H7 (cell line): ENCODE results near the gene BBX. TPM values are rescaled to one million over a fixed set of nuclear protein-coding genes. Genes with fewer than 3 reads are reported as not detected.

ENCODE experiments used
- DNase-seq: peaks from one replicate; pipeline ENCODE4 v3.0.0; 2012
- H3K27me3 ChIP-seq: 2 replicates; pipeline ENCODE4 v1.6.0; 2011; ENCODE audit warnings: mild to moderate bottlenecking, low read length; ENCODE audit not compliant: control insufficient read depth, insufficient read depth
- H3K36me3 ChIP-seq: replicated peaks from 2 replicates; pipeline ENCODE4 v1.5.1; 2011; ENCODE audit warnings: low read length; ENCODE audit not compliant: control insufficient read depth, insufficient read depth
- H3K4me3 ChIP-seq: 2 replicates; pipeline ENCODE4 v1.5.1; 2011; ENCODE audit warnings: low read depth, mild to moderate bottlenecking, control low read depth, low read length, moderate library complexity; ENCODE audit not compliant: insufficient read depth
- total RNA-seq: library from RNA; depleted of rRNA; stranded (reverse); fragments of >200 nt; shearing (Covaris generic); gene quantifications from 2 replicates; pipeline ENCODE4 v1.2.3, GENCODE V29; 2014

BBX gene
- total RNA-seq, 1 experiment from 2014 or later: 22.2 TPM

- no peak overlapping the region for H3K4me3 ChIP-seq
- peak; percentile 8 for DNase-seq
- H3K27me3 ChIP-seq: no peaks in the 10 kb centered on the region
- no peaks in the 10 kb centered on the region for H3K36me3 ChIP-seq
Observed at GRCh38 chr3:107598926-107599771, 76.4 kb downstream of the BBX start.

GRCh38 chr3:107599772-107600145 is 77.0 kb downstream of the BBX start:
- no peak for DNase-seq
- no peak overlapping the region for H3K4me3 ChIP-seq
- H3K27me3 ChIP-seq: no peaks in the 10 kb centered on the region
- H3K36me3 ChIP-seq: no peaks in the 10 kb centered on the region

DNA sequence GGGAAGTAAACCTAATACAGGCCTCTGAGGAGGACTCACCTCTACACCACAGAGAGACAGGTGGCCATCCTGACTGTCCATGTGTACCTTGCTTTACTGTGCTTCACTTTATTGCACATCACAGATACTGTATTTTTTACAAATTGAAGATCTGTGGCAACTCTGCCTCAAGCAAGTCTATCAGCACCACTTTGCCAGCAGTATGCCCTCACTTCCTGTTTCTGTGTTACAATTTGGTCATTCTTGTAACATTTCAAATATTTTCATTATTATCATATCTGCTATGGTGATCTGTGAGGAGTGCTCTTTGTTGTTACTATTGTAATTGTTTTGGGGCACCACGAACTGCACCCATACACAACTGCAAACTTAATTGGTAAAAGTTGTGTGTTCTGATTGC is 78.0 kb downstream of the BBX start:
- DNase-seq: no peak
- H3K36me3 ChIP-seq: no peaks in the 10 kb centered on the region

DNA sequence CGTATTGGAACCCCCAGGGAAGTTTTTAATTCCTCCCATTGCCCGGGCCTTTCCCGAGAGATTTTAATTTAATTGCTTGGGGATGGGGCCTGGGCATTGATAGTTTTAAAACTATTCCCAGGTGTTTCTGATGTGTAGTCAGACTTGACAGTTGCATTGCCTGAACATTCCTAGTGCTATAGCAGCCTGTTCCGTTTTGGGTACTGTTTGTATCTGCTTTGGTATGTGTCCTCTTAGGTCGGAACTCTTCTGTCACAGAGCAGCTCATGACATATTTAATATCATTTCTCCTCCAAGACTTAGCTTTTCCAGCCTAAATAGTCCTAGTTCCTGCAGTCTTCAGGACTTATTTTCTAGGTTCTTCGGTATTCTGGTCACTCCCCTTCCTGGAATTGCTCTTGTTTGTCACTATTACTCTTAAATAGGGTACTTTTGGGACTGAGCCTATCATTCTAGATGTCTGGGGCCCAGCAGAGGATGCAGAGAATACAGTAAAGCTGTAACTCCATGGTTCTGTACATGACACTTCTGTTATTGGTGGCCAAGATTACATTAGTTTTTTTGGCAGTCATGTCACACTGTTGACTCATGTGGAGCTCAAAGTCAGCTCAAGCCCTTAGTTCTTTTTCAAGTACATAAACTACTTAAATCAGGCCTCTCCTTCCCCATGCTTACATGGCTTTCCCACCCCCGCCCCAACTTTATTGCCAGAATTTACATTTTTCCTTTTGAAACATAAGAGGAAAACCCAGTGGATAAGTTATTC is 81.5 kb downstream of the BBX start:
- Histone ChIP-seq H3K27me3 (no peaks in the 10 kb centered on the region), H3K4me3 (no peak overlapping the region), H3K36me3 (no peaks in the 10 kb centered on the region)
- no peak for DNase-seq

More for the DNA sequence above, 78.0 kb downstream of the BBX start:
- Histone ChIP-seq H3K27me3 (no peaks in the 10 kb centered on the region), H3K4me3 (no peak overlapping the region)

- no peak overlapping the region for H3K4me3 ChIP-seq
- H3K27me3 ChIP-seq: no peaks in the 10 kb centered on the region
- DNase-seq: no peak
- no peaks in the 10 kb centered on the region for H3K36me3 ChIP-seq
Observed at GRCh38 chr3:107611775-107612469, 89.2 kb downstream of the BBX start.

DNA sequence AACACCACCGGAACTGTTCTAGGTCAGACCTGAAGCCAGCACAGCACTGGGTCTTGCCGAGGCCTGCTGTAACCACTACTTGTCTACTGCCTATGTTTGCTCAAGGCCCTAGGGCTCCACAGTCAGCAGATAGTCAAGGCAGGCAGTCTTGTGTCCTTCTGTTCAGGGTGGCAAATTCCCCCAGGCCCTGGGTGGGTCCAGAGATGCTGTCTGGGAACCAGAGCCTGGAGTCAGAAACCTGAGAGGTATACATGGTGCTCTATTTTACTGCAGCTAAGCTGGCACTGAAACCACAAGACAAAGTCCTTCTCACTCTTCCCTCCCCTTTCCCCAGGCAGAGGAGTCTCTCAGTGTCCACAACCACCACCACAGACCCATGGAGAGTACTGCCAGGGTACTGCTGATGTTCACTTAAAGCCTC is 89.9 kb downstream of the BBX start:
- no peak overlapping the region for H3K4me3 ChIP-seq
- no peak for DNase-seq

GRCh38 chr3:107619549-107619948 is 96.8 kb downstream of the BBX start:
- no peak for DNase-seq
- Histone ChIP-seq H3K36me3 (no peaks in the 10 kb centered on the region), H3K4me3 (no peak overlapping the region), H3K27me3 (no peaks in the 10 kb centered on the region)

More for the DNA sequence above, 89.9 kb downstream of the BBX start:
- H3K36me3 ChIP-seq: no peaks in the 10 kb centered on the region
- no peaks in the 10 kb centered on the region for H3K27me3 ChIP-seq

GRCh38 chr3:107620534-107620933 is 97.8 kb downstream of the BBX start:
- DNase-seq: no peak

DNA sequence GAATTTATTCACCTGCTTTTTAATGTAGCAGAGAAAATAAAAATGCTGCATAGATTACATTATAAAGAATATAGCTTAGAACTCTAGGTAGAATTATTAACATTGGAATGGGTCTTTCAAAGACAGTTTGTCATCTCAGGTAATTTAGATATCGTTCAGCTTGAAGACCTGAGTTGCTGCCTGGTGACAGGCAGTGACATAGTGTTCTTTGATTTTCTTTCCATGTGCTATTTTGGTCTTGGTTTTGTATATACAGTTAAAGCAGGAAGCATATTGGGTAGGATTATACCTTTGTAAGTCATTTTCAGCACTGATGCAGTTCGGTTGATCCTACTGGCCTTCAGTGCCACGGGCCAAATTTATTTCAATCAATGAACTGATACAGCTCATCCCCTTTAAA is 98.7 kb downstream of the BBX start:
- Histone ChIP-seq H3K36me3 (no peaks in the 10 kb centered on the region), H3K4me3 (no peak overlapping the region), H3K27me3 (no peaks in the 10 kb centered on the region)
- DNase-seq: no peak

More at GRCh38 chr3:107620534-107620933, 97.8 kb downstream of the BBX start:
- H3K27me3 ChIP-seq: no peaks in the 10 kb centered on the region
- no peak overlapping the region for H3K4me3 ChIP-seq
- no peaks in the 10 kb centered on the region for H3K36me3 ChIP-seq

DNA sequence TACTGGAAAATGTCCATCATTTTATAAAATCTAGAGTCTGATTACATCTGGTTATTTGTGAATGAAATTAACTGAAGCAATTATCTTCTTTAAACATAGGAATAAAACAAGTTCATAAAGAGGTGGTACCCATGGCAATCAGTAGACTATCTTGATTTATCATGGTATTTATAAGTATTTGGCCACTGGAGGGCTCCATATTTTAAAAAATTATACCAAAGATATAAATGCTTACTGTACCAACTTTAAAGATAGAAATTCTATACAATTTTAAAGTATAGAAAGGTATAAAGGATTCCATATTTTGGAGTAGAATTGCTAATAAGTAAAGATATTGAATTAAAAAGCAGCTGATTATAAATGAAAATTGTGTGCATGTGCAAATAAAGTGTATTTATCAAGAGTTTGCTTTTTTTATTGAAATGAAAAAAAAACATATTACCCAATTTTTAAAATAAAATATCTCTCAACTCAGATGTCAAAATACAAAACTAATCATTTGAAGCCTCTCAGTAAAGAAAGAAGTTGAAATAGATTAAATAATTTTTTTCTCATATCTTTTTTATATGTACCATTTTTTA is 105.3 kb downstream of the BBX start:
- no peak for DNase-seq
- no peaks in the 10 kb centered on the region for H3K36me3 ChIP-seq
- no peak overlapping the region for H3K4me3 ChIP-seq
- no peaks in the 10 kb centered on the region for H3K27me3 ChIP-seq

DNA sequence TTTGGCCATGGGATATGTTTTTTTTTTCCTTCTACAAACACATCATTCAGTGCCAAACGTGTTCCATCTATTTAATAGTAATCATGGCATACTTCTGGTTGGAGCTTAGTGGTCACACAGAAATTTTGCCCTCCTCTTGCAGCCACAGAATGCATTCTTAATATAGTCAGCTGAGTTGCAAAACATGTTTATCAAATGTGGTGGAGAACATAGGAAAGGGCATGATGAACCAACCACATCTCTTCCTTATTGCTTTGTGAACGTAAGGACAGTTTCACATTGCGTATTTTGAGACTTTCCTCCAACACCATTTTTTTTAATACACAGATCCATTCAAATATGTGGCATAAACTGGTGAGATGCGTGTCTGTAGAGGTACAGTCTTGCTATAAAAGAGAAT is 106.8 kb downstream of the BBX start:
- H3K27me3 ChIP-seq: no peaks in the 10 kb centered on the region
- no peak overlapping the region for H3K4me3 ChIP-seq
- no peak for DNase-seq
- H3K36me3 ChIP-seq: no peaks in the 10 kb centered on the region

- no peaks in the 10 kb centered on the region for H3K36me3 ChIP-seq
- H3K4me3 ChIP-seq: no peak overlapping the region
- H3K27me3 ChIP-seq: no peaks in the 10 kb centered on the region
- DNase-seq: no peak
Observed at GRCh38 chr3:107630779-107631178, 108.0 kb downstream of the BBX start.

DNA sequence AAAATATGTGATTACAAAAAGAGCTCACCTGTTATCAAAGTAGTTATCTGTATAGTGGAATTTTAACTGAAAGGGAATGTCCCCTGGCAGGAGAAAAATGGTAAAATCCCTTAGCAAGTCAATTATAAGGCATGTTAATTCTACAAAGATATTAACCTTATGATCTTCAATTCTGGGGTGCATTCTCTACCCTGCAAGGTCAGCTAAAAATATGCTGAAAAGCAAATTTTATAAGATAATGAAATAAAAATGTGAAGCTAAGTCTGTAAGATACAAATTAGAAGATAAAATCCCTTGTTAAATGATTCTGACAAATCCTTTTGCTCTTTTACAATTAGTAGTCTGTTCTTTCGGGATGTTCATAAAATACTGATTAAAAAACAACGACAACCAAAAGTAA is 109.8 kb downstream of the BBX start:
- H3K36me3 ChIP-seq: no peaks in the 10 kb centered on the region
- no peaks in the 10 kb centered on the region for H3K27me3 ChIP-seq
- no peak for DNase-seq
- no peak overlapping the region for H3K4me3 ChIP-seq

DNA sequence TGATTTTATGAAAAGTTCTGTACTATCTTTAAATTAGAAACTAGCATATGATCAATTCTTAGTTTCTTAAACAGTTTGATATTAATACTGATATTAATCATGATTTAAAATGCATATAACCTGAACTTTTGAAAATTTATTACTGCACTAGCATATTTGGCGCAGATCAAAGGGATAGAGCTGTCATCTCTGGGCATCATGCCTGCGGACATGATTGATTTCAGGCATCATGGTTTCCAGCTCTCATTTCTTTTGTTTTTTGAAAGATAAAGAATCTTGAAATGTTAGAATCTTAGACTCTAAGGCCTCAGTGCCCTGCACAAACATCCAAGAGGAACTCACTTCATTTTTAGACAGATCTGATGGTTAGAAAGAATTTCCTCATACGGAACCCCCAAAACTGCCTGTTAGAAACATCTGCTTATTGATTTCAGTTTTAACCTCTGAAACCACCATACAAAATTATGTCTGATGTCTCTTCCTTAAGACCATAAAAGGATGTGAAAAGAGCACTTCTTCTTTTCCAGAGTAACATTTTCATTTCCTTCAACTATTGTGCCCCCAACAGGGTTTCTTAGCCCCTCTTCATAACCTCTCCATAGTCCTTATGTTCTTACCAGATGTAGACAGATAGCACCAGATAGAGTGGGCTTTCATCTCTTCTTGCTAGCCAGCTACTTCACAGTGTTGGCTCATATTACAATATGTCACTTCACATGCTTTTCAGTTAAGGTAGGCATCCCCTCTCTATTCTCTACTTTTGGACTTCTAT is 110.8 kb downstream of the BBX start:
- Histone ChIP-seq H3K36me3 (no peaks in the 10 kb centered on the region), H3K4me3 (no peak overlapping the region), H3K27me3 (no peaks in the 10 kb centered on the region)
- DNase-seq: no peak
